HCT116 (cell line): ENCODE results near the gene LCN2.

Source experiments
- CEBPB ChIP-seq: IDR thresholded peaks from 2 replicates; pipeline ENCODE4 v1.6.1; 2012; ENCODE audit warnings: low read depth
- CTCF ChIP-seq, 3 experiments: fragments of 200-600 bp in 1 of 3; sonication (generic) in 1 of 3; IDR thresholded peaks in 2 of 3; conservative IDR thresholded peaks in 1 of 3; 2 replicates each; pipeline ENCODE4 v1.5.1; 2012 to 2017; ENCODE audit warnings: low read depth in 2 of 3, low read length in 2 of 3, antibody characterized with exemption in 1 of 3, borderline replicate concordance in 1 of 3, control low read depth in 1 of 3, mild to moderate bottlenecking in 1 of 3, mixed read lengths in 1 of 3, mixed run types in 1 of 3, moderate library complexity in 1 of 3; ENCODE audit not compliant: insufficient read depth in 1 of 3
- EZH2 ChIP-seq: fragments of 200-600 bp; sonication (generic); IDR thresholded peaks from 2 replicates; pipeline ENCODE4 v1.6.1; 2017; ENCODE audit warnings: antibody characterized with exemption, mixed run types

GRCh38 chr9:128162215-128163026, 13.2 kb downstream of the LCN2 start:
- no peak for TF ChIP-seq CTCF (IDR thresholded peaks at IDR 0.05 in 2 of 3, conservative IDR thresholded peaks at IDR 0.05 in 1 of 3; ENCODE audit: borderline replicate concordance in 1 of 3, insufficient read depth in 1 of 3, low read depth in 2 of 3, low read length in 2 of 3)
- no peak for TF ChIP-seq EZH2
- TF ChIP-seq CEBPB = no peak
